Fibroblast of the aortic adventitia (primary cell): ENCODE results near the gene RASL11A. TPM values are rescaled to one million over a fixed set of nuclear protein-coding genes. Genes with fewer than 3 reads are reported as not detected.

Experiments used
- DNase-seq: peaks from one replicate; pipeline ENCODE4 v3.0.0-alpha.2; 2010; ENCODE audit warnings: low read depth
- H3K4me3 ChIP-seq: 2 replicates; pipeline ENCODE4 v1.5.1; 2011; ENCODE audit warnings: low read depth, mild to moderate bottlenecking, control low read depth, low read length, moderate library complexity
- CTCF ChIP-seq: IDR thresholded peaks from 2 replicates; pipeline ENCODE4 v1.5.1; 2011; ENCODE audit warnings: mild to moderate bottlenecking, low read length, control low read depth, inconsistent platforms; ENCODE audit not compliant: insufficient read depth
- total RNA-seq: library from RNA; depleted of rRNA; stranded (reverse); fragments of >200 nt; gene quantifications from 2 replicates; pipeline ENCODE4 v1.2.3, GENCODE V29; 2012; ENCODE audit warnings: low replicate concordance

The RASL11A gene
- total RNA-seq, 1 donor: 13.3 TPM

GRCh38 chr13:27242702-27243101, 27.9 kb upstream of the RASL11A start:
- H3K4me3 ChIP-seq: no peak overlapping the region
- no peak for TF ChIP-seq CTCF
- no peak for DNase-seq

- DNase-seq: no peak
- no peak overlapping the region for H3K4me3 ChIP-seq
- no peak for TF ChIP-seq CTCF
Observed at GRCh38 chr13:27245610-27246009, 25.0 kb upstream of the RASL11A start.

- no peak for DNase-seq
- H3K4me3 ChIP-seq: peak overlapping the region; percentile 93
- no peak for TF ChIP-seq CTCF
Observed at GRCh38 chr13:27250833-27251165, 19.8 kb upstream of the RASL11A start.

- peak within 1 kb of the TSS; percentile 93 for H3K4me3 ChIP-seq
- DNase-seq: peak; percentile 99
- no peak for TF ChIP-seq CTCF
Observed at GRCh38 chr13:27251166-27252091, 19.2 kb upstream of the RASL11A start, which contains the start of gene RPL21. Gene RPL21, plus strand, starts transcription at chr13:27251558. Its CDS starts 2,219 bp downstream, at chr13:27253777.

- TF ChIP-seq CTCF: no peak
Observed at GRCh38 chr13:27252467-27252866, 18.2 kb upstream of the RASL11A start.

GRCh38 chr13:27257233-27257568, 13.4 kb upstream of the RASL11A start:
- no peak for DNase-seq
- no peak overlapping the region for H3K4me3 ChIP-seq
- TF ChIP-seq CTCF: no peak

More at GRCh38 chr13:27252467-27252866, 18.2 kb upstream of the RASL11A start:
- H3K4me3 ChIP-seq: peak overlapping the region; percentile 93
- DNase-seq: no peak
